ENCODE measurements around the gene PEF1. TPM values are rescaled to one million over a fixed set of nuclear protein-coding genes. Genes with fewer than 3 reads are reported as not detected.

Gene PEF1
- total RNA-seq, 1 experiment from 2014 or later: 40.3 TPM

DNA sequence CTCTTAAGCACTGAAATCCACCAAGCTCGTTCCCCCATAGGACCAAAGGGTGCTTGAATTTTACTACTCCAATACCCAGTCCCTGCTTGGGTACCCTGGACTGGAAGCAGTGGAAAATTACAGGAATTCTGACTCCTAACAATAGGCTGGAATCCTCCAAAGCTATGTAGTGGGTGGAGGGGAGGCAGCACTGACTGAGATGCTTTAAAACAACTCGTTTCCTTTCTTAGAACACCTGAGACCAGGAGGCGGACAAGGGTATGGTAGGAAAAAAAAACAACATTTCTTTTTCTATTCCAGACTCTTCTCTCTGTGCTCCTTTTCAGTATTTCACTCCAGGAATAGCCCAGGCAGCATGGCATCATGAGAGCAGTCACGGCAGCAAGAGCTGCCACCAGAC, 2.3 kb downstream of the PEF1 start:
- H3K27me3 ChIP-seq (ENCODE audit: insufficient read depth, low read length): no peaks in the 10 kb centered on the region
- H3K23ac ChIP-seq (ENCODE audit: insufficient read length, low read depth, low read length): no peak overlapping the region
- no peak overlapping the region for H2AFZ ChIP-seq (ENCODE audit: low read length)
- no peak overlapping the region for H4K5ac ChIP-seq (ENCODE audit: insufficient read length, low read depth, low read length)
- no peak overlapping the region for H4K8ac ChIP-seq (replicated peaks; ENCODE audit: insufficient read length, low read depth, low read length)
- Mint-ChIP-seq H3K36me3 (ENCODE audit: insufficient read depth in 1 of 3, low read depth in 3 of 3) (no peaks in the 10 kb centered on the region), H3K4me1 (peaks cover 14 to 20% of the 10 kb centered on the region in 2 experiments), H3K4me3 (no peak overlapping the region), H3K27me3 (ENCODE audit: low read depth) (no peaks in the 10 kb centered on the region), H3K27ac (no peak overlapping the region), H3K9me3 (no peaks in the 10 kb centered on the region)
- H2BK20ac ChIP-seq (ENCODE audit: low read depth, low read length, poor library complexity, severe bottlenecking): no peak overlapping the region
- H3K9ac ChIP-seq (ENCODE audit: extremely low read depth, insufficient read length, low read length): no peak overlapping the region
- H3K4me2 ChIP-seq (ENCODE audit: insufficient read depth, insufficient read length, low read length): no peak overlapping the region
- H4K91ac ChIP-seq (ENCODE audit: insufficient read length, low read depth, low read length): no peak overlapping the region
- H3K23me2 ChIP-seq (ENCODE audit: insufficient read length, low read depth, low read length, poor library complexity, severe bottlenecking): peaks cover 6% of the 10 kb centered on the region
- peaks cover 4% of the 10 kb centered on the region; the same call in 1 of the 2 replicates for H3K4me1 ChIP-seq (ENCODE audit: insufficient read depth, low read length)
- H2BK120ac ChIP-seq (ENCODE audit: low read depth, low read length, poor library complexity, severe bottlenecking): no peak overlapping the region
- no peak overlapping the region for H3K4ac ChIP-seq (ENCODE audit: low read depth, low read length)
- H3K27ac ChIP-seq (ENCODE audit: insufficient read length, low read depth, low read length): peak overlapping the region; percentile 28
- no CpG with 5 or more reads among the region's 4 CpGs for WGBS (ENCODE audit: extremely low coverage, insufficient read length, low lambda C conversion rate)
- no peaks in the 10 kb centered on the region for H3K79me1 ChIP-seq (ENCODE audit: insufficient read depth, low read depth, low read length, poor library complexity, severe bottlenecking)
- H3K18ac ChIP-seq (ENCODE audit: insufficient read length, low read depth, low read length): no peak overlapping the region
- H2BK12ac ChIP-seq (ENCODE audit: insufficient read length, low read depth, low read length): no peak overlapping the region
- no peaks in the 10 kb centered on the region for H4K20me1 ChIP-seq (ENCODE audit: control insufficient read depth, insufficient read depth, insufficient read length)
- no peak overlapping the region for H2AK5ac ChIP-seq (ENCODE audit: insufficient read length, low read length)
- TF ChIP-seq, protein P1, sequence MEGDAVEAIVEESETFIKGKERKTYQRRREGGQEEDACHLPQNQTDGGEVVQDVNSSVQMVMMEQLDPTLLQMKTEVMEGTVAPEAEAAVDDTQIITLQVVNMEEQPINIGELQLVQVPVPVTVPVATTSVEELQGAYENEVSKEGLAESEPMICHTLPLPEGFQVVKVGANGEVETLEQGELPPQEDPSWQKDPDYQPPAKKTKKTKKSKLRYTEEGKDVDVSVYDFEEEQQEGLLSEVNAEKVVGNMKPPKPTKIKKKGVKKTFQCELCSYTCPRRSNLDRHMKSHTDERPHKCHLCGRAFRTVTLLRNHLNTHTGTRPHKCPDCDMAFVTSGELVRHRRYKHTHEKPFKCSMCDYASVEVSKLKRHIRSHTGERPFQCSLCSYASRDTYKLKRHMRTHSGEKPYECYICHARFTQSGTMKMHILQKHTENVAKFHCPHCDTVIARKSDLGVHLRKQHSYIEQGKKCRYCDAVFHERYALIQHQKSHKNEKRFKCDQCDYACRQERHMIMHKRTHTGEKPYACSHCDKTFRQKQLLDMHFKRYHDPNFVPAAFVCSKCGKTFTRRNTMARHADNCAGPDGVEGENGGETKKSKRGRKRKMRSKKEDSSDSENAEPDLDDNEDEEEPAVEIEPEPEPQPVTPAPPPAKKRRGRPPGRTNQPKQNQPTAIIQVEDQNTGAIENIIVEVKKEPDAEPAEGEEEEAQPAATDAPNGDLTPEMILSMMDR (conservative IDR thresholded peaks at IDR 0.05): no peak
- peaks cover 13% of the 10 kb centered on the region; the same call in 1 of the 2 replicates for H3K79me2 ChIP-seq (ENCODE audit: insufficient read depth, low read length)
- no peaks in the 10 kb centered on the region for H3K9me3 ChIP-seq (ENCODE audit: control insufficient read depth, low read depth, low read length)
- no peak overlapping the region for H3K56ac ChIP-seq (ENCODE audit: insufficient read length, low read depth, low read length)
- DNase-seq: no peak
- H3T11ph ChIP-seq (ENCODE audit: low read length): no peak overlapping the region
- no peak overlapping the region for H2BK5ac ChIP-seq (ENCODE audit: insufficient read length, low read length)
- no peak overlapping the region for H3K14ac ChIP-seq (ENCODE audit: insufficient read depth, low read length)
- H2BK15ac ChIP-seq (ENCODE audit: low read depth, low read length): no peak overlapping the region
